ENCODE measurements around the gene EPHX1.

- TF ChIP-seq CTCF (conservative IDR thresholded peaks at IDR 0.05; ENCODE audit: low read length) (no peak), EZH2phosphoT487 (IDR thresholded peaks at IDR 0.05; ENCODE audit: borderline replicate concordance) (no peak)
These were observed 73.8 kb downstream of the EPHX1 start for GRCh38 chr1:225883616-225884265.
